Raji (cell line): Measurements from ENCODE around the gene MEPCE.

Experiments used
- POLR2A ChIP-seq: IDR thresholded peaks from 2 replicates; pipeline ENCODE4 v1.6.1; 2011; ENCODE audit warnings: low read depth, low read length, control low read depth; ENCODE audit not compliant: insufficient read depth

Gene MEPCE

DNA sequence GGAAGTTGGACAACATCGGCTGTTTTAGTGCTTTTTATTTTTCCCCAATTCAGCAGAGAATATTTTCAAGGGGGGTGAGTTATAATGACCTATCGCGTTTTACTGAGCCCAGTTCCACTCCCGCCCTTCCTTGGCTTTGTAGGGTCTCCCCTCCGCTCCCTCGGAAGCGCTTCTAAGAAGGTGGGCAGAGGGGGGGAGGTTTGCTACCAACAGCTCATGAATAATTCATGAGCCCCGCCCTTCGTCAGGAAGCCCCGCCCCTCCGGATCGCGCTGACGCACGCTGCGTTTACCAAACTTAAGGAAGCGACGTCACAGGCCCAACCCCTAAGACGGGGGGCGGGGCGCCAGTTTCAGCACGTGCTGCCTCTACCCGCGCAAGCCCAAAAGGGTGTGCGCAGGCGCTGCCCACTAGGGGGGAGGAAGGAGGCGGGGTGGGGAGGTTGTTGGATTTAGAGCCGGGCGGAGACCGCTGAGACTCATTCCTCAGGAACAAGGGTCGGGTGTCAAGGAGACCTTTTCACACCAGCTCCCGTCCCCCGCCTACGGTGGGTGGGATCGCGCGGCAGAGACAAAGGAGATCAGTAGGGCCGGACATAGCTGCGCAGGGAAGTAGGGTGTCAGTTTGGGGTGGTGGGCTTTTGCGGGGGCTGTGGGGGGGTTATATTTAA, 529 bp upstream of the MEPCE start:
- peak; percentile 72 for TF ChIP-seq POLR2A

DNA sequence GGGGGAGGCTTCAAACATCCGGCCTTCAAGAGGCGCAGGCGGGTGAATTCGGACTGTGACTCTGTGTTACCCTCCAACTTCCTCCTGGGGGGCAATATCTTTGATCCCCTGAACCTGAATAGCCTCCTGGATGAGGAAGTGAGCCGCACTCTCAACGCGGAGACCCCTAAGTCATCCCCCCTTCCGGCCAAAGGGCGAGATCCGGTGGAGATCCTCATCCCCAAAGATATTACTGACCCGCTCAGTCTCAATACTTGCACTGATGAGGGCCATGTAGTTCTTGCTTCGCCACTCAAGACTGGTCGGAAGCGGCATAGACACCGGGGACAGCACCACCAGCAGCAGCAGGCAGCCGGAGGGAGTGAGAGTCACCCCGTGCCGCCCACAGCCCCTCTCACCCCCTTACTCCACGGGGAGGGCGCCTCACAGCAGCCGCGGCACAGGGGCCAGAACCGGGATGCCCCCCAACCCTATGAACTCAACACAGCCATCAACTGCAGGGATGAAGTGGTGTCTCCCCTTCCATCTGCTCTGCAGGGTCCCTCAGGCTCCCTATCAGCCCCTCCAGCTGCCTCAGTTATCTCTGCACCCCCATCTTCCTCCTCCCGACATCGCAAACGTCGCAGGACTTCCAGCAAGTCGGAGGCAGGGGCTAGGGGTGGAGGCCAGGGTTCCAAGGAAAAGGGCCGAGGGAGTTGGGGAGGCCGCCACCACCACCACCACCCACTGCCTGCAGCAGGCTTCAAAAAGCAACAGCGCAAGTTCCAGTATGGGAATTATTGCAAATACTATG, 1.1 kb downstream of the MEPCE start:
- TF ChIP-seq POLR2A = no peak

DNA sequence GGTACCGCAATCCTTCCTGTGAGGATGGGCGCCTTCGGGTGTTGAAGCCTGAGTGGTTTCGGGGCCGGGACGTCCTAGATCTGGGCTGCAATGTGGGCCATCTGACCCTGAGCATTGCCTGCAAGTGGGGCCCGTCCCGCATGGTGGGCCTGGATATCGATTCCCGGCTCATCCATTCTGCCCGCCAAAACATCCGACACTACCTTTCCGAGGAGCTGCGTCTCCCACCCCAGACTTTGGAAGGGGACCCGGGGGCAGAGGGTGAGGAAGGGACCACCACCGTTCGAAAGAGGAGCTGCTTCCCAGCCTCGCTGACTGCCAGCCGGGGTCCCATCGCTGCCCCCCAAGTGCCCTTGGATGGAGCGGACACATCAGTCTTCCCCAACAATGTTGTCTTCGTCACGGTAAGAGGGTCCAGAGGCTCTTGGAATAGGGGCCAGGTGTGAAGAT, 1.7 kb downstream of the MEPCE start:
- TF ChIP-seq POLR2A = no peak

DNA sequence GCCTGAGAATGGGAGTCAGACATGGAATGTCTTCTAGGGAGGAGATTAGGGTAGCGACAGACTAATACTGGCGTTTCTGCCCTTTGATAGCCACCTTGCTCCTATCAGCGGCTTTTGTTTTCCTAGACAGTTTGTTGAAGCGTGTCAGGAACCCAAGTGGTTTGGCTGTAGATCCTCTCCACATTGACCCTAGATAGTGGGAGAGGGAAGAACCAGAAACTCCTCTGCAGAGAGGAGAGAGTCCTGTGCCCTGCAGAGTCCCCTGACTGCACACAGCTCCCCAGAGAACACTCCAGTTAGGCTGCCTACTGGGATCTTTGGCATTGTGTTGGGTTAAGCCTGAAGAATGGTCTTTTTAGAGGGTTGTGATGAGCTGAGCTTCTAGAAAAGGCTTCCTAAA, 2.4 kb downstream of the MEPCE start:
- TF ChIP-seq POLR2A = no peak

DNA sequence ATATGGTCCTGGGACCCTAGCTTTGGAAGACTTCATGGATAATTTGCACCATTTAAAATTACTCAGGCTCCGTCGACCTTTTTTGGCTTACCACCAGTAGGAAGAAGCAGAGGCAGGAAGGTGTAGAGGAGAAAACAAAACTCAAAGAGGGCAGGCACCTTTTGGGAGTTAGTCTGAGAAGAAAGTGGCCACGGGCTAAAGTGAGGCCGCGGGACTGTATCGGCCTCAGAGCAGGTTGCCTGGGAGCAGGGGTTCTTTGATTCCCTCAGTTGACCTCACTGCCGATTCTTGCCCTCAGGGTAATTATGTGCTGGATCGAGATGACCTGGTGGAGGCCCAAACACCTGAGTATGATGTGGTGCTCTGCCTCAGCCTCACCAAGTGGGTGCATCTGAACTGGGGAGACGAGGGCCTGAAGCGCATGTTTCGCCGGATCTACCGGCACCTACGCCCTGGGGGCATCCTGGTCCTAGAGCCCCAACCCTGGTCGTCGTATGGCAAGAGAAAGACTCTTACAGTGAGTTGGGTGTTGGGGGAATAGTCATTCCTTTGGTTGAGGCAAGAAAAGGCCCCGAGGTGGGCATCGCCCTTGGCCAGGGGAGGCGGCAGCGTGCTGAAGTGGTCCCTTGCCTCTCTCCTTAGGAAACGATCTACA, 3.1 kb downstream of the MEPCE start:
- TF ChIP-seq POLR2A = no peak

DNA sequence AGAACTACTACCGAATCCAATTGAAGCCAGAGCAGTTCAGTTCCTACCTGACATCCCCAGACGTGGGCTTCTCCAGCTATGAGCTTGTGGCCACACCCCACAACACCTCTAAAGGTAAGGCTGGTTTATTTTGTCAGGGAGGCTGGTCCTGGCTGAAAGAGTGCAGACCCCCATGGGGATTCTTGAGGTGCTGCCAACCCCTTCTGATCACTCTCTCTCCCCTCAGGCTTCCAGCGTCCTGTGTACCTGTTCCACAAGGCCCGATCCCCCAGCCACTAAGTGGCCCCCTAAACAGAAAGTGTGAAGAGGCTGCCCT, 3.6 kb downstream of the MEPCE start:
- 0 out of 2 replicates have a peak, but pooled peaks have one; percentile 26 for TF ChIP-seq POLR2A

DNA sequence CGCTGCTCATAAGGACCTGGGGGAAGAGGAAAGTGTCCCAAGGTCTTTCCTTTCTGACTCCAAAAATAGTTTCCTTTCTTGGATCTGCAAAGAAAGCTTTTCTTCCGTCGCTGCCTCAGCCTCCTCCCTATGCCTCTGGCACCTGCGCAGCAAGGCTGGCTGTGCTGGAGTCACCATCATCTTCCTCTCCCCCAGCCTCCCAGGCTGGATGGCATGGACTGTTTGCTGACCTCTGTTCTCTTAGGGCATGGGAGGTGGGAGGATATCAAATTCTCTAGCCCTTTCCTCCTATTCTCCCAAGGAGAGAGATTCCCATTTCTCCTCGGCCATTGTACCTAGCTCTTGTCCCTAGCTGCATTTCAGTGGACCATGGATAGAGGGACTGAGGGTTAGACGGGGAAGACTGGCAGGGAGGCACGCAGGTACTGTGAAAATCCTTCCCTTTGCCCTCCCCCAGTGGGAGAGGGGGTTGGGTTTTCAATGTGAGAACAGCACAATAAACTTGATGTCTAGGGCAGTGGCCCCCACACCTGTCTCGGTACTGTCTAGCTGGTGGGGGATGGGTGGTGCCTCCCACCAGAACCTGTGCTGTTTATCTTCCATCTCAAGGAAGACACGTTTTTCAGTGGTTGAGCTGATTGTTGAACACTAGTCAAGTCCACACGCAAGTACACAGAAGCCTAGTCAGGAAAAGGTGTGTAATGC, 4.1 kb downstream of the MEPCE start:
- TF ChIP-seq POLR2A = no peak

DNA sequence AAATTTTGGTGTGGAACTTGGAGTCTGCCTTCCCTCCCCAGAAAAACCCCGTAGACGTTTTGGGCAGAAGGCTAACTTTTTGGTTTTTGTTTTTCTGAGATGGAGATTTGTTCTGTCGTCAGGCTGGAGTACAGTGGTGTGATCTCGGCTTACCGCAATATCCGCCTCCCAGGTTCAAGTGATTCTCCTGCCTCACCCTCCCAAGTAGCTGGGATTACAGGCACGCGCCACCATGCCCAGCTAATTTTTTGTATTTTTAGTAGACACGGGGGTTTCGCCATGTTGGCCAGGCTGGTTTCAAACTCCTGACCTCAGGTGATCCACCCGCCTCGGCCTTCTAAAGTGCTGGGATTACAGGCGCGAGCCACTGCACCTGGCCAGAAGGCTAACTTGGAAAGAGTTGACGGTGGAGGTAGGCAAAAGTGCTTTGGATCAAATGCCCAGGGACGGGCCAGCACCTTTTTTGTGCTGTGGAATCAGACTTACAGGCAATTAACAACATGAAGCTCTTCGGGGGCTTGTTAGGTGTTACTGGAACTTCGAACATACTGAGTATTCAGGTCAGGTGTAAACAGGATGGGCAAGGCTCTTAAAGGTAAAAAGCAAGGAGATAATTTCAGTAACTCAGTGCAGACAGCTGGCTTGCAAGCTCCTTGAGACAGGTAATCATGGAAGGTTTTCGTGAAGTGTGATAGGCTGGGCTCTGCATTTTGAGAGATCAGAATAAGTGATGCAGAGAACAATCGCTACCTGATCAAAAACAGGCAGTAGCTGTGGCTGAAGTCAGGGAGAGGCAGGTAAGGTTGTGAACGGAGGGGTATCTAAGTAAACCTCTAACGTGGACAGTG, 4.9 kb downstream of the MEPCE start:
- peak; percentile 9; the same call in 1 of the 2 replicates for TF ChIP-seq POLR2A

DNA sequence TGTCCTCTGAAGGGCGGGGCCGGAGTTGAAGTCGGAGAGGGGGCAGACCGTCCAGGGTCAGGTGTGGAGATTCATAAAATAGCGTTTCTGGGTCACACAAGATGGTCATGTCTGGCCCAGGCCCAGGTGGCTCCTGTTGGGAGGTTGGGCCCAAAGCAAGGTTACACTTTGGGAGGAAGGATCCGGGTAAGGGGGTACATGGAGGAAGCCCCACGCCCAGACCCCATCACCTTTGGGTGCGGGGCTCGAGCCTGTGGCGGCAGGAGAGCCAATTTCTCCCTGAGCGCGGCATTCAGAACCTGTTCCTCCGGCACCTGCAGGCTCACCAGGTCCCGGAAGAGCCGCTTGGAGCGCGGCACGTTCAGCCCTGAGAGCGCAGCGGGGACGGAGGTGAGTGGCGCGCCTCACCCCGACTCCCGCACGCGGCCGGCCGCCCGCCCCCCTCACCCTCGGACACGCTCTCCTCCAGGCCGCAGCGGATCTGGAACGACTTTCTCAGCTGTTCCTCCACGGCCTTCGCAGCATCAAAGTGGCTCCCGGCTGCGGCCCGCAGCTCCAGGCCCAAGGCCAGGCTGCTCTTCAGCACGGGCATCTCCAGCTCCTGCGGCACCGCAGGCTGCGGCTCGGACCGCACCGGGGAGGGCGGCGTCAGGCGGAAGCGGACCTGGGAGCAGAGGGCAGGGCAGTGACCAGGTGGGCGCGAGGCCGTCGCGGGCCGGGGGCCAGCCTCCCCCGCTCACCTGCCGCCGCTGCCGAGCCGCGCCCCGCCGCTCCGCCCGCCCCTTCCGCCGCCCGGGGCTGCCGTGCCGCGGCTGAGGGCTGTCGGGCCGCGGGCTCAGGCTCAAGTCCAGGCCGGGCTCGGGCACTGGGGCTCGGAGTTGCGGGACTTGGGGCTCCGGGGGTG, 6.0 kb downstream of the MEPCE start:
- TF ChIP-seq POLR2A = peak; percentile 25; the same call in 1 of the 2 replicates

DNA sequence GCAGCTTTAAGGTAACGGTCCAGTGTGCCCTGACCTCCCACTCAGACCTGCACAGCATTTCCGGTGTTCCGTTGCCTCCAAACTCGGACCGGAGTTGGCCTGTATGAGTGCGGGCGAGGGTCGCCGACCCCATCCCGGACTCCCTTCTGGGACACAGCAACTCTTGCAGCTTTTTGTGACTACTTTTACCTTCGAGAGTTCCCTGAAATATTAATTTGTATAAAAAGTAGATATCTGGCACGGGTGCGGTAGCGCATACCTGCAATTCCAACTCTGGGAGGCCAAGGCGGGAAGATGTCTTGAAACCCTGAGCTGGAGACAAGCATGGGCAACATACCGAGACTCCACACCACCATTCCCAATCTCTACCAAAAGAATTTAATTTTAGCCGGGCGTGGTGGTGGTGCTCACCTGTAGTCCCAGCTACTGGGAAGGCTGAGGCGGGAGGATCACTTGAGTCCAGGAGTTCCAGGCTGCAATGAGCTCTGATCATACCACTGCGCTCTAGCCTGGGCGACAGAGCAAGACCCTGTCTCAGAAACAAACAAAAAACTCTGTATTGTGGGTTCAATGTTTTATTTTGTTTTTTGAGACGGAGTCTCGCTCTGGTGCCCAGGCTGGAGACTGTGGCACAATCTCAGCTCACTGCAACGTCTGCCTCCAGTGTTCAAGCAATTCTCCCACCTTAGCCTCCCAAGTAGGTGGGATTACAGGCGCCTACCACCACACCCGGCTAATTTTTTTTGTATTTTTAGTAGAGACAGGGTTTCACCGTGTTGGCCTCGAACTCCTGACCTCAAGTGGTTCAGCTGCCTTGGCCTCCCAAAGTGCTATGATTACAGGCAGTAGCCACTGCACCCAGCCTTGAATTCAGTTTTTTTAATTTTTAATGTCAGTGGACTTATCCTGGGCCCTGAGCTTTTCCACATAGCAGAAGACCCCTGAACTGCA, 7.8 kb downstream of the MEPCE start:
- TF ChIP-seq POLR2A = no peak

DNA sequence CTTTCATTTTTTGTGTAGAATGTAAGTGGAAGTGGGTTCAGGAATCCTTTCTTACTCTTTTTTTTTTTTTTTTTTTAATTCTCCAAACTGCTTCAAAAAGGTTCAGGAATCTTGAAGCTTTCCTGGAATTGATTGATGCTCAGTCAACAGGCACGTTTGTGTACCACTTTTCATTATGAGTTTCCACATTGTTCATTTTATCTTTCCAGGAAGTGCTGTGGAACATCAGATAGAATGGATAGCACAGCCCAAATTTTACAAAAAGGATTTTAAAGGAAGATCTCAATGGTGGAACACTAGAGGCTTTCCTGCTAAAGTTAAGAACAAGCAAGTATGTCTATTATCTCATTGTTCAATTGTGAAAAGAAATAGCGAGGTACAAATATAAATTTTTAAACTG, 8.5 kb downstream of the MEPCE start:
- no peak for TF ChIP-seq POLR2A
